M059J (cell line): ENCODE data around the gene OR14A16. TPM values are rescaled to one million over a fixed set of nuclear protein-coding genes. Genes with fewer than 3 reads are reported as not detected.

ENCODE experiments used
- DNase-seq: peaks from one replicate; pipeline ENCODE4 v3.0.0-alpha.2; 2012; ENCODE audit warnings: low read depth
- total RNA-seq: library from RNA; depleted of rRNA; stranded (reverse); fragments of >200 nt; shearing (Covaris generic); gene quantifications from 2 replicates; pipeline ENCODE4 v1.2.3, GENCODE V29; 2014; rRNA removed

OR14A16 gene
- total RNA-seq, 1 experiment from 2014 or later: not detected

- no peak for DNase-seq
These were observed 54.3 kb downstream of the OR14A16 start for GRCh38 chr1:247769603-247770002.

Other genes starting within 250 kb of the OR14A16 start
- not detected in 2 replicates for gene OR2G2, start 235.8 kb downstream of the OR14A16 start, total RNA-seq
- not detected in 2 replicates for gene OR2G3, start 218.5 kb downstream of the OR14A16 start, total RNA-seq
- gene OR13G1, start 144.4 kb downstream of the OR14A16 start, total RNA-seq: not detected in 2 replicates
- not detected in 2 replicates for gene OR6F1, start 107.5 kb downstream of the OR14A16 start, total RNA-seq
- not detected in 2 replicates for gene OR14K1, start 85.5 kb downstream of the OR14A16 start, total RNA-seq
- not detected in 2 replicates for gene OR14A2, start 76.0 kb downstream of the OR14A16 start, total RNA-seq
- gene OR1C1, start 63.6 kb downstream of the OR14A16 start, total RNA-seq: not detected in 2 replicates
- not detected in 2 replicates for gene OR11L1, start 17.8 kb upstream of the OR14A16 start, total RNA-seq
- gene TRIM58, start 33.1 kb upstream of the OR14A16 start, total RNA-seq: not detected in 2 replicates
- not detected in 2 replicates for gene OR2W3, start 71.5 kb upstream of the OR14A16 start, total RNA-seq
- not detected in 2 replicates for gene OR2T8, start 96.1 kb upstream of the OR14A16 start, total RNA-seq
- gene OR2AJ1, start 100.8 kb upstream of the OR14A16 start, total RNA-seq: not detected in 2 replicates
- not detected in 2 replicates for gene OR2L8, start 124.7 kb upstream of the OR14A16 start, total RNA-seq
- not detected in 2 replicates for gene OR2AK2, start 141.1 kb upstream of the OR14A16 start, total RNA-seq
- not detected in 2 replicates for gene OR2L5, start 189.5 kb upstream of the OR14A16 start, total RNA-seq
- not detected in 2 replicates for gene OR2L2, start 206.0 kb upstream of the OR14A16 start, total RNA-seq
- gene OR2L3, start 222.7 kb upstream of the OR14A16 start, total RNA-seq: not detected in 2 replicates